Measurements from ENCODE around the gene INPP5A. TPM values are rescaled to one million over a fixed set of nuclear protein-coding genes. Genes with fewer than 3 reads are reported as not detected.

The INPP5A gene
- total RNA-seq, 1 experiment from 2014 or later: 16.6 TPM

DNA sequence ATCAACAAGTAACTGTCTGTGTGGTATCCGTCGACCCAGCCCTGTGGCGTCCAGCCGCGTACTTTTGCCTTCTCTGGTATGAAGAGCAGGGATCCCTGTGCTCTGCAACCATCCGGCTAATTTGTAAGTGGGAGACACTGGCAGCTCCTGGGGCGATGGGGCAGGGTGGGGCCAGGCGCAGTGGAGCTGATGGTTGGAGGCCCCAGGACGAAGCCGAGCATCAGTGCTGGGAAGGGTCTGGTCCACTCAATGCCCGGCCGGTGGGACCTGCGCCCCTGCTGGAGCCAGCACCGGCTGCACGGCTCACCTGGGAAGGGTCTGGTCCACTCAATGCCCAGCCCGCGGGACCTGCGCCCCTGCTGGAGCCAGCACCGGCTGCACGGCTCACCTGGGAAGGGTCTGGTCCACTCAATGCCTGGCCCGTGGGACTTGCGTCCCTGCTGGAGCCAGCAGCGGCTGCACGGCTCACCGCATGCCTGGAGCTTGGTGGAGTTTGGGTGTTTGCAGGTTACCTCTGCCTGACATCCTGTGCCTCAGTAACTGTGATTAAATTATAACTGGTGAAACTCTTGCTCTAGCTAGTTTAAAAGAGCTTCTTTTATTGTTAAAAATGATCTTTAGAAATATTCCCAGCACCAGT, 152.3 kb downstream of the INPP5A start:
- H3K4me1 Mint-ChIP-seq (ENCODE audit: low read depth, unreplicated experiment): no peaks in the 10 kb centered on the region
- TF ChIP-seq, protein P1, sequence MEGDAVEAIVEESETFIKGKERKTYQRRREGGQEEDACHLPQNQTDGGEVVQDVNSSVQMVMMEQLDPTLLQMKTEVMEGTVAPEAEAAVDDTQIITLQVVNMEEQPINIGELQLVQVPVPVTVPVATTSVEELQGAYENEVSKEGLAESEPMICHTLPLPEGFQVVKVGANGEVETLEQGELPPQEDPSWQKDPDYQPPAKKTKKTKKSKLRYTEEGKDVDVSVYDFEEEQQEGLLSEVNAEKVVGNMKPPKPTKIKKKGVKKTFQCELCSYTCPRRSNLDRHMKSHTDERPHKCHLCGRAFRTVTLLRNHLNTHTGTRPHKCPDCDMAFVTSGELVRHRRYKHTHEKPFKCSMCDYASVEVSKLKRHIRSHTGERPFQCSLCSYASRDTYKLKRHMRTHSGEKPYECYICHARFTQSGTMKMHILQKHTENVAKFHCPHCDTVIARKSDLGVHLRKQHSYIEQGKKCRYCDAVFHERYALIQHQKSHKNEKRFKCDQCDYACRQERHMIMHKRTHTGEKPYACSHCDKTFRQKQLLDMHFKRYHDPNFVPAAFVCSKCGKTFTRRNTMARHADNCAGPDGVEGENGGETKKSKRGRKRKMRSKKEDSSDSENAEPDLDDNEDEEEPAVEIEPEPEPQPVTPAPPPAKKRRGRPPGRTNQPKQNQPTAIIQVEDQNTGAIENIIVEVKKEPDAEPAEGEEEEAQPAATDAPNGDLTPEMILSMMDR (IDR thresholded peaks at IDR 0.05; ENCODE audit: unreplicated experiment): no peak
- peaks cover 11% of the 10 kb centered on the region for H3K9me3 Mint-ChIP-seq (ENCODE audit: low read depth, unreplicated experiment)
- peaks cover 7% of the 10 kb centered on the region for H3K36me3 Mint-ChIP-seq (ENCODE audit: insufficient read depth, unreplicated experiment)
- no peak for DNase-seq
- H3K27ac Mint-ChIP-seq (ENCODE audit: unreplicated experiment): no peak overlapping the region
- no TSS peak for BruUV-seq (replicated peaks)
- no peaks in the 10 kb centered on the region for H3K27me3 Mint-ChIP-seq (ENCODE audit: unreplicated experiment)
- CTCF ChIA-PET: no interaction called here
- no peak overlapping the region for H3K4me3 Mint-ChIP-seq (ENCODE audit: low read depth, unreplicated experiment)
- intact Hi-C loops (cut with micrococcal nuclease; ENCODE audit: unreplicated experiment): no loop called here

DNA sequence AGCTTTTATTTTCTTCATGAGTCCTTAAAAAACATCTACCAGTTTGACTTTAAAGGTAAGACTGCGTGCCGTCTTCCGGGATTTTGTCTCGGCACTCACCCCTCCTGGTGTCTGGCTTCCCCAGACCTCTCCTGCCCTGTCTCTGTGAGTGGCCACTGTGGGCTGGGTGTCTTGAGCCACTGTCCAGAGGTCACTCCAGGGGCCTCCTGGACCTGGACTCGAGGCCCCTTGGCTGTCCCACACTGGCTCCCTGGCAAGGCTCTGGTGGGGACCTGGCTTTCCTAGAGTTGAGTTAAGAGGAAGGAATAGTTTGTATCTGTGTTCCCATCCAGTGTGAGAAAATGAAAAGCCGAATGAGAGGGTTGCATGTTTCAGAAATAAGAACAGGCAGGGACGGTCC, 152.8 kb downstream of the INPP5A start:
- CTCF ChIA-PET: no interaction called here
- TF ChIP-seq, protein P1 (IDR thresholded peaks at IDR 0.05; ENCODE audit: unreplicated experiment): no peak
- no peak overlapping the region for H3K4me3 Mint-ChIP-seq (ENCODE audit: low read depth, unreplicated experiment)
- H3K9me3 Mint-ChIP-seq (ENCODE audit: low read depth, unreplicated experiment): peaks cover 14% of the 10 kb centered on the region
- intact Hi-C loops (cut with micrococcal nuclease; ENCODE audit: unreplicated experiment): no loop called here
- BruUV-seq (replicated peaks): no TSS peak
- no peak overlapping the region for H3K27ac Mint-ChIP-seq (ENCODE audit: unreplicated experiment)
- no peaks in the 10 kb centered on the region for H3K27me3 Mint-ChIP-seq (ENCODE audit: unreplicated experiment)
- no peaks in the 10 kb centered on the region for H3K4me1 Mint-ChIP-seq (ENCODE audit: low read depth, unreplicated experiment)
- peaks cover 3% of the 10 kb centered on the region for H3K36me3 Mint-ChIP-seq (ENCODE audit: insufficient read depth, unreplicated experiment)
- no peak for DNase-seq

DNA sequence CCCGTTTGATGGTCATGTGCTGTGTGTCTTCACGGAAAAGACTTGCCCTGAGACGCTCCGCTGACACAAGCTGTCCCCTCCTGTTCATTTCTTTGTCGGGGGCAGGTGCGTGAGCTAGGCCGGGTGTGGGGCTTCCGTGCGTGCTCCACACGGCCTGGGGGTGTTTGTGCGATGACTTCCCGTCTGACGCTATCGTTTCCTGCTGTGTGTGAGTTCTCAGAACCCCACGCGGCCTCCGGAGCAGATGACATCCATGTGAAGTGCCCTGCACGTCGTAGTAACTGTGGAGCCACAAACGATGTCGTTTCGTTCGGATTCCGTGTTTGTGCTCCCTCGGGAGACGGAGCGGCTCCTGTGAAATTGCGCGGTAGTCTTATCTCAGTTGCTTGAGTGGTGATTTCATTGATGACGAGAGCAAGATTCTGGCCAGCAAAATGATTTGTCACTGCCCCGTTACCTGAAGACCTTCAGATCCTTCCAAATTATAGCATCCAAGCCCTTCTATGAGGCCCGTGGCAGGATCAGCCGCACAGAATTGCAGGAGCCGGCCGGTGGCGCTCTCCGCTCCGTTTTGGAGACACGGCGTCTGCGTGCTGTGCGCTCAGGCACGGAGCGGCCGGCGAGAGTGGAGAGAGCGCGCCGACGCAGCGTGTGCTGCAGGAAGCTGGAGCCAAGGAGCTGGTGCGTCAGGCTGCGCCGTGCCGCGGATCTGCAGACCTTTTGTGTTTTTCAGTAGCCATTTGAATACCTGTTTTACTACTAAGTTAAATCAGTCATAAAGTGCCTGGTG, 153.4 kb downstream of the INPP5A start:
- intact Hi-C loops (cut with micrococcal nuclease; ENCODE audit: unreplicated experiment): no loop called here
- H3K9me3 Mint-ChIP-seq (ENCODE audit: low read depth, unreplicated experiment): peaks cover 14% of the 10 kb centered on the region
- TF ChIP-seq, protein P1 (IDR thresholded peaks at IDR 0.05; ENCODE audit: unreplicated experiment): no peak
- no TSS peak for BruUV-seq (replicated peaks)
- CTCF ChIA-PET: no interaction called here
- no peak overlapping the region for H3K27ac Mint-ChIP-seq (ENCODE audit: unreplicated experiment)
- no peaks in the 10 kb centered on the region for H3K27me3 Mint-ChIP-seq (ENCODE audit: unreplicated experiment)
- H3K36me3 Mint-ChIP-seq (ENCODE audit: insufficient read depth, unreplicated experiment): no peaks in the 10 kb centered on the region
- no peak overlapping the region for H3K4me3 Mint-ChIP-seq (ENCODE audit: low read depth, unreplicated experiment)
- H3K4me1 Mint-ChIP-seq (ENCODE audit: low read depth, unreplicated experiment): no peaks in the 10 kb centered on the region
- DNase-seq: no peak

DNA sequence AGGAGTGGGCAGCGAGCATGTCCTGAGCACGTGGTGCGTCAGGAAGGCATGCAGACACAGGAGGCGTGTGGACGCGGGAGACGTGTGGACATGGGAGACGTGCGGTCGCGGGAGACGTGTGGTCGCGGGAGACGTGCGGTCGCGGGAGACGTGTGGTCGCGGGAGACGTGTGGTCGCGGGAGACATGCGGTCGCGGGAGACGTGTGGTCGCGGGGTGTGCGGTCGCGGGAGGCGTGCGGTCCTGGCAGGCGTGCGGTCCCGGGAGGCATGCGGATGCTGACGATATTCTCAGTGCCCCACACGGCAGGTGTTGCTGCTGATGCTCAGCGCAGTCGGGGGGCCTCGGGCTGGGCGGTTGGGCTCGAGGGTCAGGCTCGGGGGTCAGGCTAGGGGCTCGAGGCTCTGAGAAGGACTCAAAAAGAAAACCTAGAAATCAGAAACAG, 154.1 kb downstream of the INPP5A start:
- Mint-ChIP-seq H3K36me3 (ENCODE audit: insufficient read depth, unreplicated experiment) (no peaks in the 10 kb centered on the region), H3K9me3 (ENCODE audit: low read depth, unreplicated experiment) (peaks cover 14% of the 10 kb centered on the region), H3K27me3 (ENCODE audit: unreplicated experiment) (no peaks in the 10 kb centered on the region), H3K27ac (ENCODE audit: unreplicated experiment) (no peak overlapping the region), H3K4me1 (ENCODE audit: low read depth, unreplicated experiment) (no peaks in the 10 kb centered on the region), H3K4me3 (ENCODE audit: low read depth, unreplicated experiment) (no peak overlapping the region)
- CTCF ChIA-PET: no interaction called here
- no TSS peak for BruUV-seq (replicated peaks)
- TF ChIP-seq, protein P1 (IDR thresholded peaks at IDR 0.05; ENCODE audit: unreplicated experiment): no peak
- intact Hi-C loops (cut with micrococcal nuclease; ENCODE audit: unreplicated experiment): no loop called here
- DNase-seq: no peak

Data from Calu3 (cell line).